Stimulated activated naive B cell treated with anti-CD40 and anti-IgM and Interleukin-4, amounts not matched to agents 10 μg/mL and 1 μg/mL and 100 μg/mL, for 72 hours (primary cell): ENCODE data around the gene SPON2.

Experiments
- ATAC-seq, 2 donors: fragments of 150-1000 bp; cut with Tn5 transposase; replicated peaks; 2 replicates each; pipeline ENCODE4 v1.10.0; 2021; ENCODE audit warnings: moderate library complexity in 1 of 2
- DNase-seq: peaks from one replicate; pipeline ENCODE4 v3.0.0; 2021
- H3K27ac Mint-ChIP-seq: one replicate; pipeline ENCODE4 v1.8.0; 2022; ENCODE audit warnings: mild to moderate bottlenecking, mixed read lengths
- H3K27me3 Mint-ChIP-seq, 2 donors: one replicate each; pipeline ENCODE4 v1.8.0; 2022; ENCODE audit warnings: mixed read lengths in 2 of 2
- H3K36me3 Mint-ChIP-seq, 2 donors: one replicate each; pipeline ENCODE4 v1.8.0; 2022; ENCODE audit warnings: mixed read lengths in 2 of 2, mild to moderate bottlenecking in 1 of 2
- H3K4me1 Mint-ChIP-seq, 2 donors: one replicate each; pipeline ENCODE4 v1.8.0; 2022; ENCODE audit warnings: mixed read lengths in 2 of 2, mild to moderate bottlenecking in 1 of 2
- H3K4me3 Mint-ChIP-seq, 2 donors: one replicate each; pipeline ENCODE4 v1.8.0; 2022; ENCODE audit warnings: mild to moderate bottlenecking in 2 of 2, mixed read lengths in 2 of 2, moderate library complexity in 1 of 2
- H3K9me3 Mint-ChIP-seq, 2 donors: one replicate each; pipeline ENCODE4 v1.8.0; 2022; ENCODE audit warnings: mixed read lengths in 2 of 2, mild to moderate bottlenecking in 1 of 2

The SPON2 gene

DNA sequence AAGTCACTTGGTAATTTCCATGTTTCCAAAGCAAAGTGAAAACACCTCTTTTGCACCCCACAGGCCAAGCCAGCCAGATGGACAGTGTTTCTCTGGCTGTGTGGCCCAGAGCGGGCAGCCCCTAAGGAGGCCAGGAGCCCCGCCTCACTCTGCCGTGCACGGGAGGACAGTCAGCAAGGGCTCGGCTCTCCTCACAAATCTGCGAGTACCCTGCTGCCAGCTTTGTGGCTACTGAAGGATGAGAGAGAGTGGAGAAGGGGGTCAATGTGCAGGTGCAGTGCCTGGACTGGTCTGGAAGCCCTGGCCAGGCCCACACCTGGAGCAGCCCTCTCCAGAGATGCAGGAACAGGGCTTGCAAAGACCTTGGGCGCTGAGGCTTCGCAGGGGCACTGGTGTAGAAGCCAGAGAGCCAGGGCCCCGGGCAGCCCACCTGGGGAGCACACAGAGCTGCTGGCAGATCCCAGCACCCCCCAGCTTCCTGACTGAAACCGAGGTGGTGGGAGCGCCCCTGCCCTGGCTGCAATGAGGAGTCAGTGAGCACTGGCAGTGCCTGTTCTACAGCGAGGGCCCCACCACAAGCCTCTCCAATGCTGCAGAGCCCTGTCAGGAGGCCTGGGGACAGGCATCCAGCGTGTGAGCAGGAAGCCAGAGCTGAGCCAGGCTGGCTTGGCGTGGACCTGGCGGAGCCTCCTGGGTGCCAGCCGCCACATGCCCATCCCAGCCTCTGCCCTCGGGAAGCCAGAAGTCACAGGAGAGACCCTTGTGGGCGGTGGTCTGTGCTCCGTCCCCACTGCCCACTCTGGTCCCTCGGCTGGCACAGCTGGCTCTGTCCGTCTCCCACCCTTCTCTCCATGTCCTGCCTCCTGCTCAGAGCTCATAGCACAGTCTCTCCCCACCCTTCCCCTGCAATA, 3.9 kb downstream of the SPON2 start:
- peak overlapping the region; percentile 30 to 36 for H3K4me3 Mint-ChIP-seq
- peaks cover 6 to 9% of the 10 kb centered on the region in 2 donors for H3K36me3 Mint-ChIP-seq
- no peak for DNase-seq
- H3K9me3 Mint-ChIP-seq: peaks cover 3% of the 10 kb centered on the region in 2 donors
- no peak overlapping the region for H3K27ac Mint-ChIP-seq
- peaks cover 16 to 36% of the 10 kb centered on the region in 2 donors for H3K27me3 Mint-ChIP-seq
- ATAC-seq: no peak
- H3K4me1 Mint-ChIP-seq: peaks cover 38 to 69% of the 10 kb centered on the region in 2 donors

DNA sequence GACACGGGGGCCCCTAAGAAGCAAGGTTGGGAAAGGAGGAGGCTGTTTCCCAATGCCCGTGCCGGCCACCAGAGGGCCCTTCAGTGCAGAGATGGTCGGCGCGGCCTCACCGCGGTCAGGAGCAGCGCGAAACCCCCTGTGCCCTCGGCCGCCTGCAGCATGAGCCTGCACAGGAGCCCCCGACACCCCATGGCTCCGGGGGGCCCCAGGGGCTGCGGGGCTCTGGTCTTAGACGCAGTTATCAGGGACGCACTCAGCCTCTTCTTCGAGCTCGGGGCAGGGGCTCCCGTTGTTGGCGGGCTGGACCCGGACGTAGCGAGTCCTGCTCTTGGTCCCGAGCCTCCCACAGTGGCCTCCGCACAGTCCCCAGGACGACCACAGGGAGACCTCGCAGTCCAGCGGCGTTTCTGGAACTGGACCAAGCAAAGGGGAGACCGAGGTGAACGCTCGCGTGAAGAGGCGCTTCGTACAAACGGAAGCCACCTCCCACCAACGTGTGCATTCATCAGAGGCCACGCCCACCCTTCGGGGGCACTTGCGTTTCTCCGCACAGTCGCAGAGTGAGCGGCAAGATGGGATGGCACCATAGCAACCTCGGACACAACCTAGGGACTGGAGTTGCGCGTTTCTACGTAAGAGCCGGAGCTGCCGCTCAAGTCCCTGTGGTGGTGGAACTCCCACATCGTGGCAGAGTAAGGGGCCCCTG, 5.0 kb downstream of the SPON2 start:
- ATAC-seq (peak; percentile 91 to 92), DNase-seq (peak; percentile 87)
- H3K27me3 Mint-ChIP-seq: peaks cover 12 to 27% of the 10 kb centered on the region in 2 donors
- H3K4me1 Mint-ChIP-seq: peaks cover 41 to 76% of the 10 kb centered on the region in 2 donors
- peak overlapping the region; percentile 87 to 91 for H3K4me3 Mint-ChIP-seq
- H3K27ac Mint-ChIP-seq: peak overlapping the region; percentile 93
- H3K9me3 Mint-ChIP-seq: peaks cover 3 to 4% of the 10 kb centered on the region in 2 donors
- H3K36me3 Mint-ChIP-seq: peaks cover 6 to 9% of the 10 kb centered on the region in 2 donors

DNA sequence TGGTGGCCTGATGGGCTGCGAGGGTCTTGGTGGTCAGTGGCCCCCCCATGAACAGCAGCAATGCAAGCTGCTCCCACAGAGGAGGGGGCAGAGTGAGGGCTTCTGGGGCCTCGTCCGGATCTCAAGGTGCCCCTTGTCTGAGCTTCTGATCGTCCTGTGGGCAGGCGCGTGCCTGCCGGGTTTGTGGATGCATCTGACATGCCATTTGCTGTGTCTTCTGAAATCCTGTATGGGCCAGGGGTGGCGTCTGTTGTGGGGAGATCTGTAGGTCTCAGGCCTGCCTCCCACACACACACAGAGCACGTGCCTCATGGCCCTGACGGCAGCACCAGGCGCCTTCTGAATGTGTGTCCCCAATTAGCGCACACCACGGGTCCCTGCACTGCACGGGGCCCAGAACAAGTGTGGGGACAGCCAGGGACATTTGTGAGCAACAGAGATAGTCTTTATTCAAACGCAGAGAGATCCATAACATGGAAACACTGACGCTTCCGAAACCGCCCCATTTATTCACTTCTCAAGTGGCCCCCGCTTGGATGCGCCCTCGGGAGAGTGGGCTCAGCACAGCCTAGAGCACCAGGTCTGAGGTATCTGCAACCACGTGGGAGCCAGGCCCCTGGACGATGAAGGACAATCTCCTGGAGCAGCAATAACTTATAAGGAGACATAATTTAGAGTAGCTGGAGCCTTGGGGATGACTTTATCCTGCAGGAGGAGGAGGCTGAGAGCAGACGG, 5.7 kb downstream of the SPON2 start:
- Mint-ChIP-seq H3K4me1 (peaks cover 41 to 70% of the 10 kb centered on the region in 2 donors), H3K36me3 (peaks cover 6 to 9% of the 10 kb centered on the region in 2 donors), H3K4me3 (peak overlapping the region; percentile 87 to 91), H3K27me3 (peaks cover 11 to 20% of the 10 kb centered on the region in 2 donors), H3K27ac (peak overlapping the region; percentile 93), H3K9me3 (peaks cover 3 to 4% of the 10 kb centered on the region in 2 donors)
- DNase-seq: no peak
- ATAC-seq: peak; percentile 1 to 4

DNA sequence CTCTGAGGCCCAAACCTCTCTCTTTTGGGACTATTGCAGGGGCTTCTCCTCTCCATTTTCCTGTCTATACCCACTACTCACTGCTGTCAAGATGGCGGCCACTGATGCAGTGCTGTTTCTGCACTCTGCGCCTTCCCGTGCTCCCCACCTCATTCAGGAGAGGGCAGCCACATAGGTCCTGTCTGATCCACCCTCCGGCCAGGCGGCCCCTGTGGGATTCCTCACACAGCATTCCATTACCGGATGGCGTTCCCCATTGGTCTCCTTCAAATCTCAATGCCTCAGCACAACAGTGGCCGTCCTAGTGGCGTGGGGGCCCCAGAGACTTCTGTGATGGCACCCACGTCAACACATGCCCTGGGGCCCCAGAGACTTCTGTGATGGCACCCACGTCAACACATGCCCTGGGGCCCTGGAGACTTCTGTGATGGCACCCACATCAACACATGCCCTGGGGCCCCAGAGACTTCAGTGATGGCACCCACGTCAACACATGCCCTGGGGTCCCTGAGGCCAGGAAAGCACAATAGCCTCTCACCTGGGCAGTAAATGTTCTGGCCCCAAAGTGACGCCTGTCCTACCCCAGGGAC, 7.3 kb downstream of the SPON2 start:
- H3K36me3 Mint-ChIP-seq: peaks cover 6 to 9% of the 10 kb centered on the region in 2 donors
- no peak for ATAC-seq
- no peak for DNase-seq
- peak overlapping the region; percentile 81 for H3K27ac Mint-ChIP-seq
- peaks cover 3 to 4% of the 10 kb centered on the region in 2 donors for H3K9me3 Mint-ChIP-seq
- H3K4me3 Mint-ChIP-seq: peak overlapping the region in 1 of 2 donors; percentile 57
- peaks cover under 1 to 6% of the 10 kb centered on the region in 2 donors for H3K27me3 Mint-ChIP-seq
- H3K4me1 Mint-ChIP-seq: peaks cover 36 to 58% of the 10 kb centered on the region in 2 donors

DNA sequence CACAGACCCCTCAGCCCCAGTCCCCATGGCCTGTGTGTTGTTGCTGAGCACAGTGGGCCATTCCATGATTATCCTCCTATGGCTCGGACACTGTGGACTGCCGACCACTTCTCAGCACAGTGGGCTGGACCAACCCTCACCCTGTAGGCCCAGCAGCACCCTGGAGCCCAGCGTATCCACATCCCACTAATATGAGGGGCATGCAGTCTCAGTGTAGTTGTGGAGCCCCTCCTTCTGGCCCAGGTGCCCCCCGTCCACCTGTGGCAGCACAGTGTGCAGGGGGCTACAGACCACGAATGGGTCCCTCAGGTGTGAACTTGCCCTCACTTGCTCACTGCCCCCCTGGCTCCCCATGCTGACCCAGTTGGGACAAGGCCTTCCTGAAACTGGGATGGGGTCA, 7.9 kb downstream of the SPON2 start:
- peaks cover 6 to 9% of the 10 kb centered on the region in 2 donors for H3K36me3 Mint-ChIP-seq
- no peak for ATAC-seq

DNA sequence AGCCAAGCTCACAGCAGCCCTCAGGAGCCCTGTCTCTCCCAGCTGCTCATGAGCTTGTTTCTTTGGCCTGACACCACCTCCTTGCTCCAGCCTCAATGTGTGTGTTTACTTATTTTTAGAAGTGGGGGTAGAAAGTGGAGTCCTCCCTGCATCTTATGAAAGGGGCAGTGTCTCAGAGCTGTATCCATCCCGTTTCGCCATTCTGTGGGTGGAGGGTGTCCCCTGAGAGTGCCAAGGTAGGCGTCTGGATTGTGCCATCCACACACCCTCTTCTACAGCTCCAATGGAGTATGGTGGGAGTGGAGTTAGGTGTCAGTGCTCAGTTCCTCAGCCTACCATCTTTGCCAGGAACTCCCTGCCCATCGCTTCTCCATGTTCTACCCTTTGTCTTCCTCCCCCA, 8.3 kb downstream of the SPON2 start:
- no peak for ATAC-seq
- Mint-ChIP-seq H3K4me3 (peak overlapping the region in 1 of 2 donors; percentile 47), H3K27me3 (peaks cover 0 to 2% of the 10 kb centered on the region in 2 donors), H3K36me3 (peaks cover 6 to 9% of the 10 kb centered on the region in 2 donors), H3K4me1 (peaks cover 34 to 56% of the 10 kb centered on the region in 2 donors), H3K9me3 (peaks cover 3 to 4% of the 10 kb centered on the region in 2 donors), H3K27ac (peak overlapping the region; percentile 59)
- DNase-seq: no peak

More for the DNA sequence above, 7.9 kb downstream of the SPON2 start:
- peaks cover 3 to 4% of the 10 kb centered on the region in 2 donors for H3K9me3 Mint-ChIP-seq
- H3K27ac Mint-ChIP-seq: peak overlapping the region; percentile 59
- H3K27me3 Mint-ChIP-seq: peaks cover 0 to 6% of the 10 kb centered on the region in 2 donors
- no peak for DNase-seq
- H3K4me1 Mint-ChIP-seq: peaks cover 36 to 58% of the 10 kb centered on the region in 2 donors
- H3K4me3 Mint-ChIP-seq: peak overlapping the region in 1 of 2 donors; percentile 47

DNA sequence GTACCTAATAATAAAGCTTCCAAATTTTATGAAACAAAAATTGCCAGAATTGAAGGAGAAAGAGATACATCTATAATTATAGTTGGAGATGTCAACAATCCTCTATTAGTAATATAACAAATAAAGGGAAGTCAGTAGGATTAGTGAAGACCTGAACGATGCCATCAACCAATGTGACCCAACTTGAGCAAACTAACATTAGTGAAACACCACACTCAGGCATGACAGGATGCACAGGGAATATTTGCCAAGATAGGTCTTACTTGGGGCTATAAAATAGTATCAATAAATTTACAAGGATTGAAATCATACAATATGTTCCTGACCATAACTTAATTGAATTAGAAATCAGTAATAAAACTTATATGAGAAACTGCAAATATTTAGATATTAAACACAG, 12.0 kb downstream of the SPON2 start:
- no peak overlapping the region for H3K4me3 Mint-ChIP-seq
- ATAC-seq: no peak
- DNase-seq: no peak
- H3K9me3 Mint-ChIP-seq: peaks cover 12 to 15% of the 10 kb centered on the region in 2 donors
- H3K4me1 Mint-ChIP-seq: peaks cover 26 to 32% of the 10 kb centered on the region in 2 donors
- no peak overlapping the region for H3K27ac Mint-ChIP-seq
- peaks cover 0 to 1% of the 10 kb centered on the region in 2 donors for H3K27me3 Mint-ChIP-seq
- H3K36me3 Mint-ChIP-seq: peaks cover 12 to 19% of the 10 kb centered on the region in 2 donors

DNA sequence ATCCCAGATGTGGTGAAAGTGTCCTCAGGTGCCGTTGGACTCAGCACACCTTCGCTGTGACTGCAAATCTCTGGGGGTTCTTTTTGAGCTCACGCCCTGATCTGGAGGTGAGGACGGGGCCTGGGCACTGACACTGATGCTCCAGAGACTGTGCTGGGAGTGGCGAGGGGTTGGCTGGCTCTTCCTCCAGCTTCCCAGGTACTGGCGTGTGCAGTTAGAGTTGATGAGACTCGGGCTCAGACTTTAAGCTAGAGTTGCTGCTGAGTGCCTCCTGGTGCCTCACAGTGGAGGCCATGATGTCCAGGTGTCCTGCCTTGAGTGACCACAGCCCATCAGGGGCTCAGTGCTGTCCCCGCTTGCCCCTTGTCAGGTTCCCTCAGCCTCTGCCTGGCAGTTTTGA, 16.3 kb downstream of the SPON2 start:
- Mint-ChIP-seq H3K4me3 (no peak overlapping the region), H3K27ac (no peak overlapping the region), H3K4me1 (peaks cover 15 to 16% of the 10 kb centered on the region in 2 donors), H3K27me3 (peaks cover 3 to 5% of the 10 kb centered on the region in 2 donors), H3K9me3 (peaks cover 10% of the 10 kb centered on the region in 2 donors), H3K36me3 (peaks cover 8 to 11% of the 10 kb centered on the region in 2 donors)
- no peak for DNase-seq
- ATAC-seq: no peak

DNA sequence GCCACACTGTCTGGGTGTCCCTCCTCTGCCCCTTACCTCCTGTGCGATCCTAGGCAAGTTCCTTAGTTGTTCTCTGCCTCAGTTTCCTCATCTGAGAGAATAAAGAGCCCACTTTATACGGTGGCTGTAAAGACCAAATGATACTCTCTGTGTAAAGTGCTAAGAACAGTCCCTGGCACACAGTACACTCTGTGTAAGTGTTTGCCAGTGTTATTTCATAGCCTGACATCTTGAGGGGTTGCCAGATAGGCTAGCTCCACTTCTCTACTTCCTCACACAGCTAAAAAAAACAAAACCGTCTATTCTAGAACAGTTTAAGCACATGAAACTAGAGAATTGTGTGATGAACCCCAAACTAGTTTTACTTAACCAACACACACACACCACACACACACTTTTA, 17.1 kb downstream of the SPON2 start:
- peaks cover 8 to 11% of the 10 kb centered on the region in 2 donors for H3K36me3 Mint-ChIP-seq
- H3K27me3 Mint-ChIP-seq: peaks cover 3 to 5% of the 10 kb centered on the region in 2 donors
- ATAC-seq (no peak), DNase-seq (no peak)
- H3K4me1 Mint-ChIP-seq: peaks cover 15 to 16% of the 10 kb centered on the region in 2 donors
- H3K27ac Mint-ChIP-seq: no peak overlapping the region
- H3K4me3 Mint-ChIP-seq: no peak overlapping the region
- peaks cover 10% of the 10 kb centered on the region in 2 donors for H3K9me3 Mint-ChIP-seq

DNA sequence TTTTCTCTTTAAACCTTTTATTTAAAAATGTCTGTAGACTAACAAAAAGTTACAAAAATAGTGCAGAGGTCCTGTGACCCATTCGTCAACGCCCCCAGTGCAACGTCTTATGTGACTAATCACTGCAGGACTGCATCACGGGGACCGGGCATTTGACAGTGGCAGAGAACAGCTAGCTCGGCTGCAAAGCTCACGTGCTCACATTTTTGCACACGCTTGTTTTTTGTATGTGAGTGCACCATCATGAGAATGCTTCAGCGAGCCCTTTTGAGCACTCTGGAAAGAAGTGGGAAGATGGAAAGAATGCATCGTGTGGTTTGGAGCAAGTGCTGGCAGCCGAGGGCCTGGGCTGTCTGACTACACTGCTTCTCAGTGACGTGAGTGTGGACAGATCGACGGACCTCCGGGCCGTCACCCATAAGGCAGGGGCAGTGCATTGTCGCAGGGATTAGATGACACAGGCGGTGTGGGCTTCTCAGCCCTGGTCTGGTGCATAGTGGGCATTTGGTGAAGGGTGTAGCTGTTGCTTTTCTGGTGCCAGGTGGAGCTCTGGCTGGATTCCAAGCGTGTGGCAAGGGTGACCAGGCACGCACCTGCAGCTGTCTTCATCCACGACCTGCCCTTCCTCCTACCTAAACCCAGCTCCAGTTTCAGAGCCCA, 17.7 kb downstream of the SPON2 start:
- DNase-seq (no peak), ATAC-seq (no peak)
- peaks cover 10 to 13% of the 10 kb centered on the region in 2 donors for H3K36me3 Mint-ChIP-seq
- peaks cover 3 to 5% of the 10 kb centered on the region in 2 donors for H3K27me3 Mint-ChIP-seq
- H3K4me1 Mint-ChIP-seq: peaks cover 15 to 16% of the 10 kb centered on the region in 2 donors
- peaks cover 12 to 14% of the 10 kb centered on the region in 2 donors for H3K9me3 Mint-ChIP-seq
- H3K4me3 Mint-ChIP-seq: no peak overlapping the region
- H3K27ac Mint-ChIP-seq: no peak overlapping the region

DNA sequence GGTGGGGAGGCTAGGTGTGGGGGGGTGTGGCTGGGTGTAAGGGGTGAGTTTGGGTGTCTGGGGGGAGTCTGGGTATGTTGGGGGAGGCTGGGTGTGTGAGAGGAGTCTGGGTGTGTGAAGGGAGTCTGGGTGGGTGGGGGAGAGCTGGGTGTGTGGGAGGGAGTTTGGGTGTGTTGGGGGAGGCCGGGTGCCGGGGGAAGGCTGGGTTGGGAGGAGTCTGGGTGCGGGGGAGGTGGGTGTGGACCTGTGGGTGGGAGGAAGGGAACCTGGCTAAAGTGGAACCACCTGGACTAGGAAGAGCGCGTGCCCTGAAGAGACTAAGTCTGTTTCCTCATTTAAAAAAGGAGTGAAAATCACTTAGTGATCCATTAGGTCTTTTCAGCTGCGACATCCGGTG, 18.3 kb downstream of the SPON2 start:
- H3K36me3 Mint-ChIP-seq: peaks cover 12 to 15% of the 10 kb centered on the region in 2 donors
- peaks cover 3 to 5% of the 10 kb centered on the region in 2 donors for H3K27me3 Mint-ChIP-seq
- DNase-seq: no peak
- no peak overlapping the region for H3K27ac Mint-ChIP-seq
- peaks cover 15 to 16% of the 10 kb centered on the region in 2 donors for H3K4me1 Mint-ChIP-seq
- peaks cover 13 to 15% of the 10 kb centered on the region in 2 donors for H3K9me3 Mint-ChIP-seq
- ATAC-seq: no peak
- no peak overlapping the region for H3K4me3 Mint-ChIP-seq

DNA sequence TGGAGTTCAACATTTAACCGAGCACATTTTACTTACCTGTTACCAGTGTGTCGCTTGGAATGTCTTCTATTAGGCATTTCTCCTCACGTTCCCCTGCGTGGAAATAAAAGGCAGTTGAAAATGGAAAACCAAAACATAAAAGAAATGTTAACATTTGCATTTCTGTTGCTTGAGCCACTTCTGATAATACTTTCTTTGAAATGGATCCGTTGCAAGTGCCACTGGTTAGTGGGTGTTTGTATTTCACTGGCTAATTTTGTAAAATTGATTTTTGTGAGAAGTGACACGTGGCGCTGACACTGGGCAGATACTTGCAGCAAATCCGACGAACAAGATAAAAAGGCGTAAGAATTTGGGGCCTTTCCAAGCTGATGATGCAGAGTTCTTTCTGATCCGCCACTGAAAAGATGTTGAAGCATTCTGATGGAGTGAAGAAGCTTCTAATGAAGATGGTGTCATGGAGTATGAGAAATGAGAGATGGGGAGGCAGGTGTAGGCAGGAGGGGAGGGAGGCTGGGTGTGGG, 18.8 kb downstream of the SPON2 start:
- Mint-ChIP-seq H3K9me3 (peaks cover 12 to 15% of the 10 kb centered on the region in 2 donors), H3K27ac (no peak overlapping the region), H3K27me3 (peaks cover 5% of the 10 kb centered on the region in 2 donors), H3K4me1 (peaks cover 15 to 16% of the 10 kb centered on the region in 2 donors), H3K4me3 (no peak overlapping the region), H3K36me3 (peaks cover 11 to 14% of the 10 kb centered on the region in 2 donors)
- DNase-seq: no peak
- ATAC-seq: no peak

DNA sequence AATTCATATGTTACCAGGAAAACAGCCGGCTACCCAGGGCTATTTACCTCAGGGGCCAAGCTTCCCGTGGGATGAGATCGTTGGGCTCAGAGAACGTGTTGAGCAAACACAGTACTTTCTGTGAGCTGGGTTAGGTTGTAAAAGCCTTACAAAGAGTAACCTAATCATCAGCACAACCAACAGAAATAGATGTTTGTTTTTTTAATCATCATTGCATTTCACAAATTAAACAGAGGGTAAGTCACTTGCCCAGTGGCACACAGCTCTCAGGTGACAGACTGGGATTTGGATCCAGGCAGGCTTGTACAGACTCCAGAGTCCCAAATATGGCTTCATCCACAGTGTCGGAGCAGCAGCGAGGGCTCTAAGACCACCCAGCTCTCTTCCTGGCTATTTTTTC, 20.1 kb downstream of the SPON2 start:
- H3K27ac Mint-ChIP-seq: no peak overlapping the region
- DNase-seq (no peak), ATAC-seq (no peak)
- H3K9me3 Mint-ChIP-seq: peaks cover 4% of the 10 kb centered on the region in 2 donors
- peaks cover 4% of the 10 kb centered on the region in 2 donors for H3K36me3 Mint-ChIP-seq
- peaks cover 15 to 16% of the 10 kb centered on the region in 2 donors for H3K4me1 Mint-ChIP-seq
- no peak overlapping the region for H3K4me3 Mint-ChIP-seq
- peaks cover 5 to 7% of the 10 kb centered on the region in 2 donors for H3K27me3 Mint-ChIP-seq
